ENCODE data around the gene POLE4.

Gene POLE4

DNA sequence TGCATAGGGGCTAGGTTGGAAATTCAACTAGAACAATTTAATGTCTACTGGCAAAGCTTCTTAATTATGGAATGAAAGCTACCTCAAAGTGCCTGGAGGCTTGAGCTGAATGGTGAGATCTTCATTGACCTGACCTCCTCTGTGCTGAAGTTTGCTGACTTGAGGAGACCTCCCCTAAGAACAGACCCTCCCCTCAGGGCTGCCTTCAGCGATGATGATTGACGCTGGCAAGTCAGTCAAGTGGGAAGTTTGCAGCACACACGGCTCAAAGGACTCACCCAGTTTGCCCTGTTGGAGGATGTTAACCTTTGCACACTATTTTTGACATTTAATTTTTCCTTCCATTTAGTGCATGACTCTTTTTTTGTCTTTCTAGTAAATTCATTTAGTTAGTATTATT is 17.2 kb upstream of the POLE4 start:
- DNase-seq = no peak

DNA sequence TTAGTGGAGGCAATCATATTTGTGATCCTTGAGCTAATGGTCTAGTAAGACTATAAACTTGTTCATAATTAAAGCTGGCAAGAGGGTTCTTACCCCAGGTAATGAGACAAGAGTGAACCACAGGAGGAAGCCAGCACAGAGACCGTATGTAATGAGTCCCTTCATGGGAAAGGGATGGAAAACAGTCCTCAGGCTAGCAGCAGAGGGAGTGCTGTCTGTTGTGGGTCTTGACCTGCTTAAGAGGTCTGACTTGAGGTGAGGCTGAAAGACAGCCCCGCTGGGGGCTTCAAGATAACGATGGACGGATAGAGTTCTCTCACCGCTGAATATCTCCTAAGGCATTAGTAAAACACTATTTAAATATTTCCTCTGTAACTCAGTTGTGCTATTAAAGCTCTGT is 16.2 kb upstream of the POLE4 start:
- DNase-seq = no peak

DNA sequence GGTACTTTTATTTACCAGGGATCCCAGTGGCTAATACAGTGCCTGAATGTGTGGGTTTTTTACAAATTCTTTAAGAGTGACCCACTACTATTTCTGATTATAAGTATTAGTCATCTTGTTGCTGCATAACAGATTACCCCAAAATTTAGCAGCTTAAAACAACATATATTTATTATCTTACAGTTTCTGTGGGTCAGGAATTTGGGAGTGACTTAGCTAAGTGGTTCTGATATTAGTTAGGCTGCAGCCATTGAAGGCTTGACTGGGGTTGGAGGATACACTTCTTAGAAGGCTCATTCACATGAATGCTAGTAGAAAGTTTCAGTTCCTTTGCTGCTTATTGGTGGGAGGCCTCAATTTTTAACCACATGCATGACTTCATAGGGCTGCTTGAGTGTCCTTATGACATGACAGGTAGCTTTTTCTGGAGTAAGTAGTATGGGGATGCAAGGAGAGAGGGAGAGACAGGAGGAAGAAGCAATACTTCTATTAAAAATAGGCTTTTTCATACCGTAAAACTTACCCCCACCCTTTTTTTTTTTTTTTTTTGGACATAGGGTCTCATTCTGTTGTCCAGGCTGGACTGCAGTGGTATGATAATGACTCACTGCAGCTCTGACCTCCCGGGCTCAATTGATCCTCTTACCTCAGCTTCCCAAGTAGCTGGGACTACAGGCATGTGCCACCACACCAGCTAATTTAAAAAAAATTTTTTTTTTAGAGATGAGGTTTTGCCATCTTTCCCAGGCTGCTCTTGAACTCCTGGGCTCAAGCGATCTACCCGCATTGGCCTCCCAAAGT is 13.3 kb upstream of the POLE4 start:
- no peak for DNase-seq

DNA sequence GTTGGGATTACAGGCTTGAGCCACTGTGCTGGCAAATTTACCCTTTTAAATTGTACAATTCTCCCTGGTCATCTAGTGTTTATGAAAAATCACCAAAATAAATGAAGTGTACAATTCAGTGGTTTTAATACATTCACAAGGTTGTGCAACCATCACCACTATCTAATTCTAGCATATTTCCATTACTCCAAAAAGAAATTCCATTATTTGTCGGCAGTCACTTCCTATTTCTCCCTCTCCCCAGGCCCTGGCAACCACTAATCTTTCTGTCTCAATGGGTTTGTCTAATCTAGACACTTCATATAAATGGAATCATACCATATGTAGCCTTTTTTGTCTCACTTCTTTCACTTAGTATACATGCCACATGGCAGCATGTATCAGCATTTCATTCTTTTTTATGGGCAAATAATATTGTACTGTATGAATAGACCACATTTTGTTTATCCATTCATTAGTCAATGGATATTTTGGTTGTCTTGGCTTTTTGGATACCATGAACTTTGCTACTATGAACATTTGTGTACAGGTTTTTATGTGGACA is 12.6 kb upstream of the POLE4 start:
- no peak for DNase-seq

DNA sequence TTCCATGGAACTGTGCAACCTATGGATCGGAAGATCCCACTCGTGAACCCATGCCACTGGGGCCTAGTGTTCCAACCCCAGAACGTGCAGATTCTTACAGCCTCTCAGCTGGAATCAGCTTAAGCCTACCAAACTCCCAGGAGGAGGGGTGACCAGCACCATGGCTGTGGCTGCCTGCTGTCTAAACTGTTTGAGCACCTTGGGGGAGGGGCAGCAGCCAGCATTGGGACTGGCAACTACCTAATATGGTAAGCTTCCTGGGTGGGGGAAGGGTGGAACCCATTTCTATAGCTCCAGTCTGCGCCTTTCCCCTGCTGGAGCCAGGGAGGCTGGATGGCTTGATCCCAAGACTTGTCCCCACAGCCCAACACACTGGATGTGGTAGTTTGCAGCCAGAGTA is 10.7 kb upstream of the POLE4 start:
- DNase-seq = no peak

DNA sequence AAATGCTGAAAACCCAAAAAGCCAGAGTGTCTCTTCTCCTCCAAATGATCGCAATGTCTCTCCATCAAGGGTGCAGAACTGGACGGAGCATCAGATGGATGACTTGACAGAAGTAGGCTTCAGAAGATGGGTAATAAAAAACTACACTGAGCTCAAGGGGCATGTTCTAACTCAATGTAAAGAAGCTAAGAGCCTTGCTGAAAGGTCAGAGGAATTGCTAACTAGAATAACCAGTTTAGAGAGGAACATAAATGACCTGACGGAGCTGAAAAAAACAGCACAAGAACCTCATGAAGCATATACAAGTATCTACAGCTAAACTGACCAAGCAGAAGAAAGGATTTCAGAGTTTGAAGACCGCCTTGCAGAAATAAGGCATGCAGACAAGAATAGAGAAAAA is 9.7 kb upstream of the POLE4 start:
- DNase-seq = no peak

DNA sequence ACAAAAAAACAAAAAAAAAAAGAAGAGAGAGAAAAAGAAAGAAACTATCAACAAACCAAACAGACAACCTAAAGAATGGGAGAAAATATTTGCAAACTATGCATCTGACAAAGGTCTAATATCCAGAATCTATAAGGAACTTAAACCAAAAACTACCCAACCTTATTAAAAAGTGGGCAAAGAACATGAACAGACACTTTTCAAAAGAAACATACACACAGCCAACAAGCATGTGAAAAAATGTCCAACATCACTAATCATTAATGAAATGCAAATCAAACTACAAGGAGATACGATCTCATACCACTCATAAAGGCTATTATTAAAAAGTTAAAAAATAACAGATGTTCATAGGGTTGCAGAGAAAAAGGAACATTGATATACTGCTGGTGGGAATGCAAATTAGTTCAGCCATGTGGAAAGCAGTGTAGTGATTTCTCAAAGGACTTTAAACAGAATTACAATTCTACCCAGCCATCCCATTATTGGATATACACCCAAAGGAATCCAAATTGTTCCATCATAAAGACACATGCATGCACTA is 7.2 kb upstream of the POLE4 start:
- DNase-seq = no peak

DNA sequence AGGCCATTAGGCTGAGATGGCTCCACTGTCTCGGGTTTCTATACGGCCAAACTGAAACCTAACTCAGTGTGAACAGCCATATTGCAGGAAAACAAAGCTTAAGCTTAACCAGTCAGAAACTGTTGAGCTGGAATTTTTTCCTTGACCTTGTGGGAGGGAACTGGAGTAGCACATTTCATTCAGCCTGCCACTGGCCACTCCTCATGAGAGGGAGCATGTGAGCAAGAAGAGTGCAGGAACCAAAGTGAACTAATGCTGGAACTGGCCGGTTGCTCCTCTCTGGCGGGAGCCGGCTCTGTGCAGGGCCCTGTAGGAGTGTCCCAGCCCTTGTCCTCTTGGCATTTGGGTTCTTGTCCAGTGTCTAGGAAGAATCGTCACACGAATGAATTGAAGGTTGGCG is 5.9 kb upstream of the POLE4 start:
- no peak for DNase-seq

DNA sequence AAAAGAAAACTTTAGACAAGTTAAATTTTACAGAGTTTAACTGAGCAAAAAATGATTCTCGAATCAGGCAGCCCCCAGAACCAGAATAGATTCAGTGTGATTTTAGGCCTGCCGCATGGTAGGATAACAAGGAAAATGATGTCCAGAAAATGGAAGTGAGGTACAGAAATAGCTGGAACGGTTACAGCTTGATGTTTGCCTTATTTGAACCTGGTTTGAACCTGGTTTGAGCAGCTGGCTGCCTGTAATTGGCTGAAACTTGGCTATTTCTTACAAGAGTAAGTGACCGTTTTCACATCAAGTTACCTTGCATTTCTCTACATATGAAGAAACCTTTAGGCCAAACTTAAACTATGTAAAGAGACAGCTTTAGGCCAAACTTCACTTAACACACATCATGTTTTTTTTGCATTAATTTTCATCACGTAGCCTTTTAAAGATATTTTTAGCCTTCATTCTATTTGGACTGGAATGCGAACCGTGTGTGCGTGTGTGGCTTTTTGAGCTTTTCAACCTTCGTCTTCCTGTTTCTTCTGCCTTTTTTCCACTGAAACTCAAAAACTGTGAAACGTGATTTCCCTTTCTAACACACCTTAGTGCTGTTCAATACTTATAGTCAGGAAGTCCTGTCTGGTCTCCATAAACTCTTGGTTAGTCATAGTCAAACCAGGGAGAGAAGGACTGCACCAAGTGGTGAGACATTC is 4.5 kb upstream of the POLE4 start:
- DNase-seq = no peak

DNA sequence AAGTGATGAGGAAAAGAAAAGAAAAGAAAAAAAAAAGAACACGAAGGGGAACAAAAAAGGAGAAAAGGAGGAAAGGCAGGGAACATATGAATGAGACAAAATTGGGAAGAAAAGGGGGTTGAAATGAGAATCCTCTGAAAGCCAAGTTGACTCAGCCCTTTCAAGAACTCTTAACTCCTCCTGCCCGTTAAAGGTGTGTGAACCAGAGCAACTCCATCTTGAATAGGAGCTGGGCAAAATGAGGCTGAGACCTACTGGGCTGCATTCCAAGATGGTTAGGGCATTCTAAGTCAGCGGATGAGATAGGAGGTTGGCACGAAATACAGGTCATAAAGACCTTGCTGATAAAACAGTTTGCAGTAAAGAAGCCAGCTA is 4.0 kb upstream of the POLE4 start:
- no peak for DNase-seq

DNA sequence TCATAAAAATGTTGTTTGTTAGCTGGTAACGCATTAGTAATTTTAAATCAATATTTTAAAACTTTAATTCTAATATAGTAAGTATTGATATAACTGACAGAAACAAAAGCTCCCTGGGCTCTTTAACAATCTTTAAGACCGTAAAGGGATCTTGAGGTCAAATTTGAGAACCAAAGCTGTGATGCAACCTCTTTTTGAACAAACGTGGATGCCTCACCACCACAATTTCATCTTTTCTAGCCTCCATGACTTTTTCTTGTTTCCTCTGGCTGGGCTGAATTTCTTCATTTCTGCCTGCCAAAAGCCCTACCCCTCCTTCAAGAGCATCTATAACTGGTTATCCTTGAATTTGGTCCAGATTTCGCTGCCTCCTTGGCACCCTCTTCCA is 563 bp upstream of the POLE4 start:
- DNase-seq = no peak

DNA sequence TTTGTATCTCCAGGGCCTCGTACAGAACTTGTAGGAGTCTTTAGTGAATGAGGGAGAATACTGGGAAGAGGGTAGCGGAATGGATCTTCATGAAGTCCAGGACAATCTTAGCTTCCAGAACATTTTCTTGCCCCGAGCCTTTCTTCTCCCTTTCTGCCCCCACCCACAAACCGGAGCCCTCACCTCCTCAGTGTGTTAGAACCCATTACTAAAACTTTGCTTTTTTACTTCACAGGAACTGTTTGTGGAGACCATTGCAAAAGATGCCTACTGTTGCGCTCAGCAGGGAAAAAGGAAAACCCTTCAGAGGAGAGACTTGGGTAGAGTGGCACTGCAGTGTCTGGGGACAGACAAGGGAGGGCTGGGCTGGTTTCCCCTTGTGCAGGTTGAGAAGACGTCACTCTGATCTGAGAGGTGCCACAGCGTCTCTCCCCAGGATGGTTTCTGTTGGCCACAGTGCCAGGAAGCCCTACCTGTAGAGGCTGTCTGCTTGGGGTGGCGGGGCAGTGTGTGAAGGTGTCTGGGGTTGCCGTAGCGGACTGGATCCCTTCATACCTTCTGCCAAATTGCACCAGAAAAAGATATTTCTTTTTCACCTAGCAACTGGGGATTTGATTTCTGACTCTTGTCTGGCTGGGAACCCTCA is 786 bp downstream of the POLE4 start:
- no peak for DNase-seq

DNA sequence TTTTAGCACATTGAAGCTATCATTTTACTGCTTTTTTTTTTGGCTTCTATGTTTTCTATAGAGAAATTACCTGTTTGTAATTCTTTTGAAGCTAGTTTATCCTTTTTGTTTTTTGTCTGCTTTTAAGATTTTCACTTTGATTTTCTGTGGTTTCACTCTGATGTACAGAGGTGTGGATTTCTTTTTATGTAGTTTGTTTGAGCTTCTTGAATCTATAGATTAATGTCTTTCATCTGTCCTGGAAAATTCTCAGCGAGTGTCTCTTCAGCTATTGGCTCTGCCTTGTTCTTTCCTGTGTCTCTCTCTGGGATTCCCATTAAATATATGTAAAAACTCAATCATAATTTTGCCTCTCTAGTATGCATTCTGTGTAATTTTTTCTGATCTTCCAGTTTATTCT is 8.4 kb downstream of the POLE4 start:
- no peak for DNase-seq

DNA sequence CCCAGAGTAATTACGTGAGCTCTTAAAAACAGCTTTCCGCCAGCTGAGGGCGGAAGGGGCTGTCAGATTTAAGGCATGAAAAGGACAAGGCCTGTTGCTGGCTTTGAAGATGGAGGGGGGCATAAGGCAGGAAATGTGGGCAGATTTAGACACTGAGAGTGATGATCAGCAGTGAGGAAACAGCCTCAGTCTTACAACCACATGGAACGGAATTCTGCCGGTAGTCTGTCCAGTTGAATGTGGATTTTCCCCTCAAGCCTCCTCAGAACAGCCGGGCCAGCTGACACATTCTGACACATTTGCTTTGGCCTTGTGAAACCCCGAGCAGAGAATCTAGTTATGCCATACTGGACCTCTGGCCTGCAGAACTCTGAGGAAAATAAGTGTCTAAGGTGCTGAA is 16.6 kb downstream of the POLE4 start:
- no peak for DNase-seq

DNA sequence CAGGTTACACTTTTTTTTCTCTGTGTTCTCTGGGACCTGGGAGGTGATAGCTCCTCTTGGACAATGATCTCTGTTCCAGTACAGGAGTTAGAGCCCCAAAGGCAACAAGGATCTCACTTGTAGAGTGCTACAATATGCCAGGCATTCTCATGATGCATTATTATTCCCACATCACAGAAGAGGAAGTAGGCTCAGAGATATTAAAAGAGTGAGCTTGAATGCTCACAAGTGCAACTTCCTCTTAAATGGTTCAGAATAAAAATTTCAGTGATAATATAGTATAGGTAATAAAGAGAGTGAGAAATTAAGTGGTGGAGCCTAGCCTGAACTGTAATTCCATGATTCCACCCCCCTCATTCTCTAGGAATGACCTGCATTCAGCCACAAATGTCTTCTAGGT is 21.4 kb downstream of the POLE4 start:
- no peak for DNase-seq

DNA sequence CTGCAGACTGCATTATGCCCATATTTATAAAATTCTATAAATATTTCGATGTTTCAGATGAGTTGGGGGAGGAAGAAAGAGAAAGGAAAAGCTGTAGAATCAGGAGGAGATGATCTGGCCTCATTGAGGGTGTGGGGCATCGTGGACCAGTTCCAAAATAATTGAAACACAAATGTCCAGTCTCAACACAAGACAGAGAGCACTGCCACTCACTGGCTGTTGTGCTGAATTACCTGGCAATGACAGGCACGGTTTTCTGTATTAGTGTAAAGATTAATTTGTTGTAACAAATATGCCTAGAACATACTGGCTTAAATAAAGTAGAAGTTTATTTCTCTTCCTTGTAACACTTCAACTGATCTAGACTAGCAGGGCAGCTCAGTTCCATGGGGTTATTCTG is 24.1 kb downstream of the POLE4 start:
- DNase-seq = no peak

DNA sequence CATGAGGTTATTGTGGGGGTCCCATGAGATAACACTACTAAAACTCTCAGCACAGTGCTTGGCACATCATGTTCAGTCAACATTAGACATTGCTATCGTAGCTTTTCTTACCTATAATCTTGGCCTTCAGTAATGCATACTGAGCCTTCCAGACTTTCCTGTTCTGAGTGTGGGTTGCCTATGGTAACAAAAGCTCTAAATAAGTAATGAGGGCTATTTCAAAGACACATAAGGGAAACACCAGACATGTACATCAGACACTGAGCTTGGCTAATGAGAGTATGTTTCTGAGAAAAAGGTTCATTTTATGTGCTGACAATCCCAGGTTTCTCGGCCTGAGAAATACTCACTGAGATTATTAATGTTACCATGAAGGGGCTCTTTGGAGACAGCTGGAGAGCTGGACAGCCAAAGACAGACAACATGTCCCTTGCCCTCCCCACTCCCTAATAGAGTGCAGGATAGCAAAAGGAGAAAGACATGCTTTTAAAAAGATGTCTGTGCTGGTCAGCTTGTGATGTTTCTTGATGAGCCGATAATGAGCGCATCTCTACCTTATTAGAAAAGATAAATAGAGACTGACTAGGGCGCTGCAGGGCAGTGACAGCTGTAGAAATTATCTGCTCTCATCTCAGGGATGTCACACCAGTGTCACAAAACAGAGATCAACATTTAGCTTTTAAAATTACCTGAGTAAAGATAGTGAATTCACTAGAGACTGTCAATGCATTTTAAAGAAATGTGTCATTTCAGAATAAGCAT is 25.4 kb downstream of the POLE4 start:
- no peak for DNase-seq

DNA sequence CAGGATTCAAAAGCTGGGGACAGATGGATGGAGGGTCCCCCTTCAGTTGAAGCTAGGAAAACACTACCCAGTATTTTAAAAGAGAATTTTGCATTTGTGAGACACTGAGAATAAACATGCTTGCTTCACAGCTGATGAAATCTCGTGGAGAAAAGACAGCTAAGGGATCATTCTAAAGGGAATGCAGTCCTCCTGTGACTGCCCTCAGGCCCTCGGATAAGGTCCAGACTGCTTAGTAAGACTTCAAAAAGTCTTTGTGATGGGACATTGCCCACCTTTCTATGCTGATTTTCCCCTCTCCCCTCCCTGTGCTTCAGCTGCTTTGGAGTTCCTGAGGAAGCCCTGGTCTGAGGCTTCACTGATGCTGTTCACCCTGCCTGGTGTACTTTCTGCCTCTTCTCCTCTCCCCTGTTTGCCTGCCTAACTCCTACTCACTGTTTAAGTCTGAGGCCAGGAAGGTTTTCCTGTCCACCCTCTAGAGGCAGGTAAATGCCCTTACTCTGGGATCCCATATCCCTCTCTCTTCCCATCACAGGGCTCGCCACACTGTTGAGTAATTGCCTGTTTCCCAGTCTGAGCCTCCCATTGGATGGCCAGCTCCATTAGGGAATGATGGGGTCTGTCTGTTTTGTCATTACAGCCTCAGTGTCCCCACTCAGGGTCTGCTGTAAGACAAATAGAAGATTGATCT is 26.6 kb downstream of the POLE4 start:
- no peak for DNase-seq

DNA sequence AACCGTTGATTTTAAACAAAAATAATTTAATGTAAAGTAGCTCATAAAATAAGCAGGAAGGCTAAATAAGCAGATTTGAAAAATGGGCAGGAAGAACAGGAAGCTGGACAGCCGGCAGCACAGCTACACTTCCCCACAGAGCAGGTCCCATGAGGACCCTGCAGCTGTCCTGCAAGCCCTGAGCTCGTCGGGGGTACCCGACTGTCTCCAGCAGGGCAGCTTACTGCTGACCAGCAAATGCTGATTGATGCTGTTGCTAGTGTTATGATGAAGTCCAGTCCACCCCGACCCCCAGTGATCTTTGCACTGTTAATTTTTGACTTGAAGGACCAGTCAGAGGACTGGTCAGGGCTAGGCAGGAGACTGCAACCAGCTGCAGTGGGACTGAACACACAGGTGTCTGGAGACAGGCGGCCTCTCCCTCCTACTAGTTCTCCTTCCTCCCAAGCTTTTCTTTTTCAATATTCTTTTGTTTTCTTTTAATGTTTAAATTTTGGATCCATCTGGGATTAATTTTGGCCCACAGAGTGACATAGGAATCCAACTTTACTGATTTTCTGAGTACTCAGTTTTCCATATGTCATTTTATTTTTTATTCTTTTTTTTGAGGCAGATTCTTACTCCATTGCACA is 27.7 kb downstream of the POLE4 start:
- no peak for DNase-seq

DNA sequence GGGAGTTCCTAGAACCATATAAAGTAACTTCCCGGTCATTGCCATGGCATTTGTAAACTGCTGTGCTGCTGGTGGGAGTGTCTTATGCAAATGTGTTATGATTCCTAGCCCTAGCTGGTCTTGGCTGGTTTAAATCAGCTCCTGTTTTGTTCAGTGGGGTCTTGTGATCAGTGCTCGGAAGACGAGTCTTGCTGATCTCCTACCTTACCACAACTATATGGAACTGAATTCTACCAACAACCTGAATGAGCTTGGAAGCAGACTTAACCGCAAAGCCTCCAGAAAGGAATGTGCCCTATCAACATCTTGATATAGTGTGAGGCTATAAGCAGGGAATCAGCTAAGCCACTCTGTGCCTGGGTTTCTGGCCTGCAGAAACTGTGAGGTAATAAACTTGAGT is 33.5 kb downstream of the POLE4 start:
- DNase-seq = no peak

DNA sequence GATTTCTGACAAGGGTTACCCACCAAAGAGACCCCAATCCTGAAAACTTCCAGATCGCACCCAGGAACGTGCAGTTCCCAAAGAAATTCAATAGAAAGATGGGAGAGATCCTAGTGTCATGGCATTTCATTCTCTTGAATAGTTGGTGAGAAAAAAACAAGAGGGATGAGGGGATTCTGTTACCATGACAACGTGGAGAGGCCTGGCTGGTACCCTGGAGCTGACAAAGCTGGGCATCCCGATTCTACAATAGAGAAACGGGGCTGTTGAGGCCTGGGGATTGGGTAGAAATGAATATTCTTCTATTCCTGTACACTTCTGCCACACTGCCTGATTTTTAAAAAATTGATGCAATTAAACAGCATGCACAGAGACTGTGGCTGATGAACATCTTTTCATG is 41.0 kb downstream of the POLE4 start:
- no peak for DNase-seq

DNA sequence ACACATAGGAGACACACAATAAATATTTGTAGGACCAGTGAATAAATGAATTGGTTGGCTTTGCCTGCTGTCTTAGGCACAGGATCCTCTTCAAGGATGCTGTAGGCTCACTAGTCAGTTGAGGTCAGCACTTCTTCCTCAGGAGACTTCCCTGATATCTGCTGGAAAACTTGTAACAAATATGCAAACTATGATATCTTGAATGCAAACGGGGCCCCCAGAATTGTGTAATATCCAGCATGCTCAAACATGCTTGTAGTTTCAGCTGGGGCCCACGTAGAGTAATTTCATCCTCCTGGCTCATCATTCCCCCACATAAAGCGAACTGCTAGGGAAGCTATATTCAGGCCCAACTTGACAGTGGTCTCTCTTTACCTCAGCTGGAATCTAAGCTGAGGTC is 43.6 kb downstream of the POLE4 start:
- no peak for DNase-seq

All from T1000 (cell line).